HepG2 (cell line): ENCODE results near the gene PLIN3. TPM values are rescaled to one million over a fixed set of nuclear protein-coding genes. Genes with fewer than 3 reads are reported as not detected.

Source experiments
- BHLHE40 ChIP-seq: IDR thresholded peaks from 2 replicates; pipeline ENCODE4 v1.6.1; 2011; ENCODE audit warnings: low read length, improper control_type of control experiment
- HOXA3 ChIP-seq: sonication (generic); formaldehyde crosslinking; IDR thresholded peaks from 2 replicates; pipeline ENCODE4 v1.5.0; 2020; ENCODE audit warnings: missing genetic modification reagents
- MXD4 ChIP-seq: IDR thresholded peaks from 2 replicates; pipeline ENCODE4 v1.6.1; 2016; ENCODE audit warnings: mild to moderate bottlenecking, missing biosample characterization, missing genetic modification reagents
- RFX1 ChIP-seq: fragments of 450-650 bp; IDR thresholded peaks from 2 replicates; pipeline ENCODE4 v1.6.1; 2017
- ZZZ3 ChIP-seq: sonication (generic); formaldehyde crosslinking; IDR thresholded peaks from 2 replicates; pipeline ENCODE4 v1.4.0; 2020; ENCODE audit warnings: missing genetic modification reagents, mild to moderate bottlenecking, borderline replicate concordance
- polyA plus RNA-seq, 8 experiments: library from polyadenylated mRNA; depleted of rRNA in 3 of 8; stranded (reverse) in 7 of 8; unstranded in 1 of 8; fragments of >200 nt; fragmentation: Illumina TruSeq in 4 of 8; extraction: Trizol in 4 of 8; gene quantifications; 2 replicates each; pipeline versions ENCODE4 v1.2.1 to v1.2.3, GENCODE V29; 2011 to 2016; ENCODE audit warnings: low read depth in 4 of 8, missing spikeins in 1 of 8, mixed read lengths in 1 of 8; ENCODE audit not compliant: insufficient read depth in 1 of 8
- total RNA-seq, 5 experiments: library from RNA; depleted of rRNA; stranded (reverse); fragments of >200 nt; fragmentation: Illumina TruSeq; extraction: Trizol; gene quantifications; 2 replicates each; pipeline ENCODE4 v1.2.3, GENCODE V29; 2016; ENCODE audit warnings: low read depth in 1 of 5
- TF ChIP-seq, protein P1 (sequence below): sonication (generic); formaldehyde crosslinking; IDR thresholded peaks from 2 replicates; pipeline ENCODE4 v1.4.0; 2020; ENCODE audit warnings: low read depth, mild to moderate bottlenecking, missing genetic modification reagents
- TF ChIP-seq, protein P2 (sequence below): sonication (generic); formaldehyde crosslinking; IDR thresholded peaks from 2 replicates; pipeline ENCODE4 v1.5.0; 2020; ENCODE audit warnings: mild to moderate bottlenecking, low read depth, missing genetic modification reagents, borderline replicate concordance
- TF ChIP-seq, protein P3 (sequence below): sonication (generic); formaldehyde crosslinking; IDR thresholded peaks from 2 replicates; pipeline ENCODE4 v1.5.1; 2020; ENCODE audit warnings: mild to moderate bottlenecking, missing genetic modification reagents

Gene PLIN3
- total and polyA plus RNA-seq, 2 of the 13 experiments (the other 11 are each of a cell fraction or from before 2014, with no cell fraction given), result 49.3 to 57.9 TPM

DNA sequence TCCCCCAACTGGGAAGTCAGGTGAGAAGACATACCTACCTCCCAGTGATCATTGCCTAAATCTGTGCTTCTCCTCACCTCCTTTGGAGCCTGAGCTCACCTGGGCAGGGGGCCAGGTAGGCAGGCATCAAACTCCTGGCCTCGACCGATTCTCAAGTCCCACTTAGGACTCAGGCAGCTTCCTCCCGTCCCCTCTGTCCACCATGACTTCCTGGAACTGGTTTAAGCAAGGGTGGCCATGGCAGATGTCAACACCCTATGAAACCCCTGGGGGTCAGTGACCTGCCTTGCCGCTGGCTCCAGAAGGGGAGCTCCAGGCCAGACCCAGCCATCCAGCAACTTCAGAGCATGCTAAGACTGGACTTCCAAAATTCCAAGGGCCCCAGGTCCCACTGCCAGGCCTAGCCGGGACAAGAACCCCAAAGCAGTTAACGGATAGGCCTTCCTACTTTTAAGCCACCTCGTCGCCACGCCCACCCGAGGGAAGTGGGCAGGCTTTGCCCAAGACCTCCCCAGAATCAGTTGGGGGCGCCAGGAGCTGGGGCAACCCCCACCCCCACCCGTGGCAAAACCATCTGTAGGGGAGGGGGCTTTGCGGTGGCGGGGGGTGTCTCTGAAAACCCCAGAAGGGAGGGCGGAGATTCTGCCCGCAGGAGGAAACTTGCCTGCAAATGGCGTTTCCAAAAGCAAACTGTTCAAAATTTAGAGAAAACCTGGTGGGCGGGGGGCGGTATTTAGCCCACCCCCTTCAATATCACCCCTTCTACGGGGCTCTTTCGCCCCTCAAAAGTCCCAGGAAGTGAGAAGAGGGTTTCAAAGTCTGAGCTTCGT is 657 bp downstream of the PLIN3 start (continued):
- TF ChIP-seq, protein P1, sequence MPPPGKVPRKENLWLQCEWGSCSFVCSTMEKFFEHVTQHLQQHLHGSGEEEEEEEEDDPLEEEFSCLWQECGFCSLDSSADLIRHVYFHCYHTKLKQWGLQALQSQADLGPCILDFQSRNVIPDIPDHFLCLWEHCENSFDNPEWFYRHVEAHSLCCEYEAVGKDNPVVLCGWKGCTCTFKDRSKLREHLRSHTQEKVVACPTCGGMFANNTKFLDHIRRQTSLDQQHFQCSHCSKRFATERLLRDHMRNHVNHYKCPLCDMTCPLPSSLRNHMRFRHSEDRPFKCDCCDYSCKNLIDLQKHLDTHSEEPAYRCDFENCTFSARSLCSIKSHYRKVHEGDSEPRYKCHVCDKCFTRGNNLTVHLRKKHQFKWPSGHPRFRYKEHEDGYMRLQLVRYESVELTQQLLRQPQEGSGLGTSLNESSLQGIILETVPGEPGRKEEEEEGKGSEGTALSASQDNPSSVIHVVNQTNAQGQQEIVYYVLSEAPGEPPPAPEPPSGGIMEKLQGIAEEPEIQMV (CRISPR knock-in tag), result 0 out of 2 replicates have a peak, but pooled peaks have one; percentile 45
- TF ChIP-seq BHLHE40 (no peak), RFX1 (no peak), ZZZ3 (CRISPR knock-in tag) (0 out of 2 replicates have a peak, but pooled peaks have one; percentile 40), MXD4 (CRISPR knock-in tag) (0 out of 2 replicates have a peak, but pooled peaks have one; percentile 61), HOXA3 (0 out of 2 replicates have a peak, but pooled peaks have one; percentile 15)
- TF ChIP-seq, protein P2, sequence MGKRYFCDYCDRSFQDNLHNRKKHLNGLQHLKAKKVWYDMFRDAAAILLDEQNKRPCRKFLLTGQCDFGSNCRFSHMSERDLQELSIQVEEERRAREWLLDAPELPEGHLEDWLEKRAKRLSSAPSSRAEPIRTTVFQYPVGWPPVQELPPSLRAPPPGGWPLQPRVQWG (CRISPR knock-in tag), result no peak
- TF ChIP-seq, protein P3, sequence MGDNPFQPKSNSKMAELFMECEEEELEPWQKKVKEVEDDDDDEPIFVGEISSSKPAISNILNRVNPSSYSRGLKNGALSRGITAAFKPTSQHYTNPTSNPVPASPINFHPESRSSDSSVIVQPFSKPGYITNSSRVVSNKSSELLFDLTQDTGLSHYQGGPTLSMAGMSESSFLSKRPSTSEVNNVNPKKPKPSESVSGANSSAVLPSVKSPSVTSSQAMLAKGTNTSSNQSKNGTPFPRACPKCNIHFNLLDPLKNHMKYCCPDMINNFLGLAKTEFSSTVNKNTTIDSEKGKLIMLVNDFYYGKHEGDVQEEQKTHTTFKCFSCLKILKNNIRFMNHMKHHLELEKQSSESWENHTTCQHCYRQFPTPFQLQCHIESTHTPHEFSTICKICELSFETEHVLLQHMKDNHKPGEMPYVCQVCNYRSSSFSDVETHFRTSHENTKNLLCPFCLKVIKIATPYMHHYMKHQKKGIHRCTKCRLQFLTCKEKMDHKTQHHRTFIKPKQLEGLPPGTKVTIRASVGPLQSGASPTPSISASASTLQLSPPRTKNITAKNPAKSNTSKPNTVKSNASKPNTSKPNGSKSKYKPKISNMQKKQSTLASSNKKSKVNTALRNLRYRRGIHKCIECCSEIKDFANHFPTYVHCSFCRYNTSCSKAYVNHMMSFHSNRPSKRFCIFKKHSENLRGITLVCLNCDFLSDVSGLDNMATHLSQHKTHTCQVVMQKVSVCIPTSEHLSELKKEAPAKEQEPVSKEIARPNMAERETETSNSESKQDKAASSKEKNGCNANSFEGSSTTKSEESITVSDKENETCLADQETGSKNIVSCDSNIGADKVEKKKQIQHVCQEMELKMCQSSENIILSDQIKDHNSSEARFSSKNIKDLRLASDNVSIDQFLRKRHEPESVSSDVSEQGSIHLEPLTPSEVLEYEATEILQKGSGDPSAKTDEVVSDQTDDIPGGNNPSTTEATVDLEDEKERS (CRISPR knock-in tag), result no peak
- TF ChIP-seq, all 625 proteins: peak for 78
